ENCODE measurements around the gene COMMD1. TPM values are rescaled to one million over a fixed set of nuclear protein-coding genes. Genes with fewer than 3 reads are reported as not detected.
"Not testable (repeated sequence)": the region's sequence is repeated elsewhere in the genome, so short reads cannot be mapped to it uniquely, and the experiment has no call there.

Gene COMMD1
- total RNA-seq, 1 donor = 60.7 TPM

GRCh38 chr2:62036761-62037250 is 131.3 kb downstream of the COMMD1 start:
- no peak for TF ChIP-seq CTCF (IDR thresholded peaks at IDR 0.05; ENCODE audit: insufficient read depth, low read length)
- DNase-seq (ENCODE audit: low read depth) = no peak
- H3K4me3 ChIP-seq (ENCODE audit: low read depth, low read length) = no peak overlapping the region

GRCh38 chr2:62038975-62039771 is 133.7 kb downstream of the COMMD1 start:
- DNase-seq (ENCODE audit: low read depth) = peak; percentile 59
- TF ChIP-seq CTCF (IDR thresholded peaks at IDR 0.05; ENCODE audit: insufficient read depth, low read length) = no peak
- H3K4me3 ChIP-seq (ENCODE audit: low read depth, low read length) = no peak overlapping the region

GRCh38 chr2:62040926-62041325 is 135.5 kb downstream of the COMMD1 start:
- H3K4me3 ChIP-seq (ENCODE audit: low read depth, low read length) = no peak overlapping the region
- no peak for DNase-seq (ENCODE audit: low read depth)
- TF ChIP-seq CTCF (IDR thresholded peaks at IDR 0.05; ENCODE audit: insufficient read depth, low read length) = no peak

GRCh38 chr2:62041701-62042385 is 136.4 kb downstream of the COMMD1 start:
- not testable (repeated sequence) for DNase-seq (ENCODE audit: low read depth); H3K4me3 ChIP-seq (ENCODE audit: low read depth, low read length)

- TF ChIP-seq CTCF (IDR thresholded peaks at IDR 0.05; ENCODE audit: insufficient read depth, low read length) = no peak
- H3K4me3 ChIP-seq (ENCODE audit: low read depth, low read length) = no peak overlapping the region
- no peak for DNase-seq (ENCODE audit: low read depth)
These were observed 136.9 kb downstream of the COMMD1 start for GRCh38 chr2:62042400-62042799.

GRCh38 chr2:62042944-62043343 is 137.5 kb downstream of the COMMD1 start:
- TF ChIP-seq CTCF (IDR thresholded peaks at IDR 0.05; ENCODE audit: insufficient read depth, low read length) = no peak
- H3K4me3 ChIP-seq (ENCODE audit: low read depth, low read length) = no peak overlapping the region
- DNase-seq (ENCODE audit: low read depth) = peak; percentile 15

- no peak overlapping the region for H3K4me3 ChIP-seq (ENCODE audit: low read depth, low read length)
- no peak for TF ChIP-seq CTCF (IDR thresholded peaks at IDR 0.05; ENCODE audit: insufficient read depth, low read length)
These were observed 139.6 kb downstream of the COMMD1 start for GRCh38 chr2:62045017-62045543.

More at GRCh38 chr2:62045017-62045543, 139.6 kb downstream of the COMMD1 start:
- DNase-seq (ENCODE audit: low read depth) = no peak
